HG02678 (cell line): ENCODE data around the gene BCL11A.
A peak's percentile ranks its signal among the peaks of the same experiment; 100 is the strongest.

Experiments used
- ATAC-seq: cut with Tn5 transposase; IDR thresholded peaks from one replicate; pipeline ENCODE4 v1.9.1; 2021; ENCODE audit warnings: mild to moderate bottlenecking, moderate library complexity; ENCODE audit not compliant: unreplicated experiment

The BCL11A gene

GRCh38 chr2:60560734-60561644 is 7.5 kb upstream of the BCL11A start:
- peak; percentile 72 for ATAC-seq

GRCh38 chr2:60559880-60560279 is 6.4 kb upstream of the BCL11A start:
- no peak for ATAC-seq

GRCh38 chr2:60558536-60558935 is 5.1 kb upstream of the BCL11A start:
- ATAC-seq = no peak

- no peak for ATAC-seq
These were observed 4.0 kb upstream of the BCL11A start for GRCh38 chr2:60557486-60557864.

- ATAC-seq = no peak
These were observed 3.4 kb upstream of the BCL11A start for GRCh38 chr2:60556576-60557485.

- no peak for ATAC-seq
These were observed 2.7 kb upstream of the BCL11A start for GRCh38 chr2:60556175-60556574.

- peak; percentile 7 for ATAC-seq
These were observed 2.3 kb upstream of the BCL11A start for GRCh38 chr2:60555783-60556139.

- ATAC-seq = peak; percentile 39
These were observed 1.8 kb upstream of the BCL11A start for GRCh38 chr2:60555066-60555782.

- peak; percentile 0 for ATAC-seq
These were observed 1.2 kb upstream of the BCL11A start for GRCh38 chr2:60554646-60555065.

- ATAC-seq = no peak
These were observed 706 bp upstream of the BCL11A start for GRCh38 chr2:60554074-60554645.

- ATAC-seq = no peak
These were observed 481 bp downstream of the BCL11A start for GRCh38 chr2:60552851-60553494.

GRCh38 chr2:60552078-60552850 is 1.2 kb downstream of the BCL11A start:
- ATAC-seq = no peak

- no peak for ATAC-seq
These were observed 2.0 kb downstream of the BCL11A start for GRCh38 chr2:60551240-60552077.

GRCh38 chr2:60550984-60551239 is 2.5 kb downstream of the BCL11A start:
- no peak for ATAC-seq

- ATAC-seq = peak; percentile 54
These were observed 3.1 kb downstream of the BCL11A start for GRCh38 chr2:60550178-60550983.

- peak; percentile 4 for ATAC-seq
These were observed 3.6 kb downstream of the BCL11A start for GRCh38 chr2:60549928-60550177.

GRCh38 chr2:60549238-60549927 is 4.1 kb downstream of the BCL11A start:
- peak; percentile 8 for ATAC-seq

GRCh38 chr2:60548845-60549237 is 4.6 kb downstream of the BCL11A start:
- ATAC-seq = no peak
